HG03575 (cell line): ENCODE results near the gene DUOXA2.
"Not testable (repeated sequence)": the region's sequence is repeated elsewhere in the genome, so short reads cannot be mapped to it uniquely, and the experiment has no call there.

ENCODE experiments used
- ATAC-seq: cut with Tn5 transposase; IDR thresholded peaks from one replicate; pipeline ENCODE4 v1.9.1; 2021; ENCODE audit not compliant: unreplicated experiment, insufficient number of reproducible peaks, low FRiP score; ENCODE audit errors: extremely low read depth

The DUOXA2 gene

DNA sequence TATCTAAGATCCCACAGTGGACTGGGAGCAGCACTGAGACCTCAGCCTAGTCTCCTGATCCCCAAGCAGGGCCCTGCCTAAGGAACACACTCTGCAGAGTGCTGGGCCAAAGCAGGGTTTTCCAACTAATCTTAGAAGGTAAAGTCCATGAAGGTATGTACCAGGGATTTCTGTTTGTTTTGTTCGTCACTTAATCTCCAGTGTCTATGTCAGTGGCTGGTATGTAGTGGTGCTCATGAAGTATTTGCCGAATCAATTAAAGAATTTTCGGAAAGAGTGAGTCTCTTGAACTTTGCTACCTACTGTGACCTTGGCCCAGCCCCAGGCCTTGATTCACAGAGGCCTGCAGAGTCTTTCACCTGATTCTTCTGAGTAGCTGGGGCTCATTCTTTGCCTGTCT lies 17.4 kb downstream of the DUOXA2 start:
- ATAC-seq: no peak

DNA sequence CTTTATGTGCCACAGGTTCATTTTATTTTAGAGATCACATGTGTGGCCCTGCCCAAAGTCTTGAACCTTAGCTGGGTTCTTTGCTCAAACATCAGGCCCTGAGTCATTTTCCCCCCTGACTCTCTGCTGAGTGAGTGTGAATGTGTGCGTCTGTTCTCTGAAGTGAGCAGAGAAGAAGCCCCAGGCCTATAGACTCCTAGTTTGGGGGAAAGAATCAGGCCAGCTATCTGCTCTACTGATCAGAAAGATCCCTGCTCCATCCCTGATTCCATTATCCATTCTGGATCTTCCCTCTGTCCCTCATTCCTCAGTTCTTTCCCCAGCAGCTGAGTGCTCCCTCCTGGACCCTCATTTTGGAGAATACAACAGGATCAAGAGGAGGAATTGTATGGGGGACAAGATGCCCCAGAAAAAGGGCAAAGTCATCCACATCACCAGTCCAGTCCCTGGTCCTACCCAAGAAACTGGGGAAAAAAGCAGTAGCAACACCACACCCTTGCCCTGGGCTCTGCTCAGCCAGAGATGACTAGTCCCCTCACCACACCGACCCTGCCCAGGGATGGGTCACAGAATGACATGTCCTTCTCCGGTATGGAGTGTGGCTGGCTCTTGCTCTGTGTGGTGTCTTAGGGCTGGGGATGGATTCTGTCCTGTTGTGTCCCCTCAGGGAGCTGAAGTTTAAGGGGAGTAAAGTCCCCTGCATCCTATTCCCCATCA lies 18.9 kb downstream of the DUOXA2 start:
- ATAC-seq: no peak

DNA sequence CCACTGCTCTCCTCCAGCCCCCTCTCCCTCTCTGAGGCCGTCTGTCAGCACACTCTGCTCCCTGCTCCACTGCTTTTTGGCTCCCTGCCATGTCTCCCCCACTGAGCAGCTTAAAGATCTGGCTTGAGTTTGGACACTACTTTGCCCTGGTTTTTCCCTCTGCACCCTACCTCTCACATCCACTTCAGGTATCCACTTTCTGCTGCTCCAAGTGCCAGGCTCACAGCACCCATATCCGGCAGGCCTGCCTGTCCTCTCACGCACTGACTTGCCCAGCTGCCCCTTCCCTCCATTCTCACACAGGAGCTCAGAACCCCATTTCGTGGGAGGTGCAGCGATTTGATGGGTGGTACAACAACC lies 19.4 kb downstream of the DUOXA2 start:
- no peak for ATAC-seq

DNA sequence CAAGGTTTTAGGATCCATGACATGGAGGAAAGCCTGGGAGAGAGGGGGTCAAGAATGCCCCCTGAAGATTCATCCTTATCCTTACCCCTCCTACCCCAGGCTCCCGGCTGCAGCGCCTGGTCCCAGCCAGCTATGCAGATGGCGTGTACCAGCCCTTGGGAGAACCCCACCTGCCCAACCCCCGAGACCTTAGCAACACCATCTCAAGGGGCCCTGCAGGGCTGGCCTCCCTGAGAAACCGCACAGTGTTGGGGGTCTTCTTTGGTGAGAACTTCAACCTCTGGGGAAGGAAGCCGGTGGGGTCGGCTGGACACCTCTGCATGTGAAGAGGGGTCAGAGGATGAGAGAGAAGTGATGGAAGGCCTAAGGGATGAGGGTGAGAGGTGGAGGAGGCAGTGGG lies 19.9 kb downstream of the DUOXA2 start:
- no peak for ATAC-seq

DNA sequence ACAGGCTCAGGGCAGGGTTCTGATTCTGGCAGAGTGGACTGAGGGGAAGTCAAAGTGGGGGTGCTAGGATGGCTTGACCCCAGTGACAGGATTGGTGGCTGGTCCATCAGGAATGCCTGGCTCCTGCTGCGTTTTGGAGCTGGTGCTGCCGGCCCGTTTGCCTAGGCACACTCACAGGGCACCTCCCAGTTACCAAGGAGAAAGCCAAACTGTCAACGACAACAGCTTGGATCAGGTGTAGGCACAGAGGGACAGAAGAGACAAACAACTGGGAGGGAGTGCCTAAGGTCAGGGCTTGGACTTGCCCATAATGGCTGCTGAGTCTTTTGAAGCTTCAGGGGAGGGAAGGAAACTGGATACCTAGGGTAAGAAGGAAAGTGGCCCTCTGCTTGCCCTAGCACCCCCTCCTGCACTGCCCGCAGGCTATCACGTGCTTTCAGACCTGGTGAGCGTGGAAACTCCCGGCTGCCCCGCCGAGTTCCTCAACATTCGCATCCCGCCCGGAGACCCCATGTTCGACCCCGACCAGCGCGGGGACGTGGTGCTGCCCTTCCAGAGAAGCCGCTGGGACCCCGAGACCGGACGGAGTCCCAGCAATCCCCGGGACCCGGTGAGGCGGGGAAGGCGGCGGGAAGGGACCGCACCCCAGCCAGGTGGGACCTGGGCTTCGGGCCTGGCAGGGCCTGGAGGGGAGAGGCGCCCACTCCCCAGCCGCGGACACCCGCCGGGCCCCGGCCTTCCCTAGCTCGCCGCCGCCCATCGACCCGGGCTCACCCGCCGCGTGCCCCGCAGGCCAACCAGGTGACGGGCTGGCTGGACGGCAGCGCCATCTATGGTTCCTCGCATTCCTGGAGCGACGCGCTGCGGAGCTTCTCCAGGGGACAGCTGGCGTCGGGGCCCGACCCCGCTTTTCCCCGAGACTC lies 20.8 kb downstream of the DUOXA2 start:
- ATAC-seq: no peak

DNA sequence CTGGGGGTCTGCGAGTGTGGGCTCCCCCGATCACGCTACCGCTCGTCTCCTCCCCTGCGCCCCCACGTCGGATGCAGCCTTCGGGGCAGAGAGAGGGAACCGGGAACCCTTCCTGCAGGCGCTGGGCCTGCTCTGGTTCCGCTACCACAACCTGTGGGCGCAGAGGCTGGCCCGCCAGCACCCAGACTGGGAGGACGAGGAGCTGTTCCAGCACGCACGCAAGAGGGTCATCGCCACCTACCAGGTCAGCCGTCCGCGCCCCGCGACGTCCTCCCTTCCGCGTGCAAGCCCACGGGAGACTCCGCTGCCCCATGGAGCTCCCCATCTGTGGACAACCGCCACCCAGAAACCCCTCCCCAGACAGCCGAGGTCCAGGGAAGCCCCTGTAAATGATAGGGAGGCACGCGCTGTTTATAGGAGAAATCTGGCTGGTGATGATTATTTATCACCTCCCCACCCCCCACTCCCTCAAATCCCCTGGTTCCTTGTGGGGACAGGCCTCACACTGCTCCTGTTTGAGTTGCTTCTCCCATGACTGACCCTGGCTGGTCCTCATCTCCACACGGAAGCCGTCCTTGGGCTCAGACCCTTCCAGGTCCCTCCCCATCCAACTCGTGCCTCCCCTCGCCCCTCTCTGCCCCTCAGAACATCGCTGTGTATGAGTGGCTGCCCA lies 21.7 kb downstream of the DUOXA2 start:
- not testable (repeated sequence) for ATAC-seq

DNA sequence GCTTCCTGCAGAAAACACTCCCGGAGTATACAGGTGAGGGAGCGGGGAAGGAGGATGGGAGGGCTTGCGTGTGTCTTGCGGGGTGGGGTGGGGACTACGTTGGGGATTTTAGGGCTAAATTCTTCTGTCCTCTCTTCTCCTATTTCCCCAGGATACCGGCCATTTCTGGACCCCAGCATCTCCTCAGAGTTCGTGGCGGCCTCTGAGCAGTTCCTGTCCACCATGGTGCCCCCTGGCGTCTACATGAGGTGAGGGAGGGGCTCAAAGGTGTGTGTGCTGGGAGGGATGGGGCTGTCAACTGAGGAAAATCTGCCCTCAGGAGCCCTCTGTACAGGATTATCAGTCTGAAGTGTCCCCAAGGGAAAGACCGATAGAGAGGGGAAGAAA lies 22.2 kb downstream of the DUOXA2 start:
- ATAC-seq: no peak

DNA sequence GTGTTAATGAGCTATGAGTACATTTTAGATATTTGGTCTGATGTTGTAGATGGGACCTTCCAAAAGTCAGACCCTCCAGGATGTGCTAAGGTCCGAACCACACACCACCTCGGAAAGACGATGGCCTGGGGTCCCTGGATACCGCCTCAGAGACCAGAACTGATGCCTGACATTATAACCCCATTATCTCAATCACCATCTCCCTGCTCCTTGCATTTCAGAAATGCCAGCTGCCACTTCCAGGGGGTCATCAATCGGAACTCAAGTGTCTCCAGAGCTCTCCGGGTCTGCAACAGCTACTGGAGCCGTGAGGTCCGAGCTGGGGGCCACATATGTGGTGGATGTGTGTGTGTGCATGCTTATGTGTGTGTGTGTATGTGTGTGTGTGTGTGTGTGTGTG lies 23.6 kb downstream of the DUOXA2 start:
- ATAC-seq: no peak

DNA sequence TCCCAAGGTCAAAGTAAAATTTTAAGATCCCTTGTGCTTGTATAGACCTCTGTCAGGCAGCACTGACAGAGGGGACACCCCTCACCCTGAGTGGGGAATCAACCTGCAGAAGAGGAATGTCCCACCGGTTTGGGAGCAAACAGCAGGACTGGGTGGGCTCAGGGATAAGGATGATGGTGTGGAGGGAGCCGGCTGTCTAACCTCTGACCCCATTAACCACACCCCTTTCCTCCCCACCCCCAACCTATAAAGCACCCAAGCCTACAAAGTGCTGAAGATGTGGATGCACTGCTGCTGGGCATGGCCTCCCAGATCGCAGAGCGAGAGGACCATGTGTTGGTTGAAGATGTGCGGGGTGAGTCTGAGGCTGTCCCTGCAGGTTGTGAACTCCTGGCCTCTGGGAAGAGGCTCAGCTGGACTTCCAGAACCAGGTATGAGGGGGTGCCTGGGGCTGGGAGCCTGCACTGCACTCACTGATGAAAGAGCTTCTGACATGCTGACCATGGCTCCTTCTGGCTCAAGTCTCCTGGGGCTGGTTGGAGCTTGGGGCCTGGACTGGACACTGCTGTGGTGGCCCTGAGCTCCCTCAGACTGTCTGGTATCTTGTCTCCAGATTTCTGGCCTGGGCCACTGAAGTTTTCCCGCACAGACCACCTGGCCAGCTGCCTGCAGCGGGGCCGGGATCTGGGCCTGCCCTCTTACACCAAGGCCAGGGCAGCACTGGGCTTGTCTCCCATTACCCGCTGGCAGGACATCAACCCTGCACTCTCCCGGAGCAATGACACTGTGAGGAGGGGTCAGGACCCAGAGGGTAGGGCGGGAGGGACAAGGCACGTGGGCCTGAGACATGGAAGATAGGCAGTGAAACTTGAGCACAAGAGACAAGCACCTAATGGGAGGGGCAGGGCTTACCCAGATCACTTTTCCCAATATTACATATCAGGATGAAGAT lies 25.0 kb downstream of the DUOXA2 start:
- ATAC-seq: no peak

DNA sequence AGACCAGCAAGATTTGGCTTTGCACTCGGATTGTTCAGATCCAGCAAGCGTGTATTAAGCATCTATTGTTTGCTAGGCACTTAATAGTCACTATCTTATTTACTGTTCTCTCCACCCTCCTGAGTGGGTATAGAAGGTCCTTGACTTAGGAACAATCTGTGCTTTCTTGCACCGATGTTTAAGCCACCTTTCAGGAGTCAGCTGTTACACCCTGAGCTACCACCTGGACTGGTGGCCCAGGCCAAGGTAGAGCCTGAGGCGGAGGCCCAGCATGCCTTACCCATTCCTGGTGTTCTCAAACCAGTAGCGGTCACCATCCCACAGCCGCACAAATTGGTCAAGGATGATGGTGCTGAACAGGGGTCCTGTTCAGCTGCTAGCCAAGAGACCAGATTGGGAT lies 25.6 kb downstream of the DUOXA2 start:
- no peak for ATAC-seq

DNA sequence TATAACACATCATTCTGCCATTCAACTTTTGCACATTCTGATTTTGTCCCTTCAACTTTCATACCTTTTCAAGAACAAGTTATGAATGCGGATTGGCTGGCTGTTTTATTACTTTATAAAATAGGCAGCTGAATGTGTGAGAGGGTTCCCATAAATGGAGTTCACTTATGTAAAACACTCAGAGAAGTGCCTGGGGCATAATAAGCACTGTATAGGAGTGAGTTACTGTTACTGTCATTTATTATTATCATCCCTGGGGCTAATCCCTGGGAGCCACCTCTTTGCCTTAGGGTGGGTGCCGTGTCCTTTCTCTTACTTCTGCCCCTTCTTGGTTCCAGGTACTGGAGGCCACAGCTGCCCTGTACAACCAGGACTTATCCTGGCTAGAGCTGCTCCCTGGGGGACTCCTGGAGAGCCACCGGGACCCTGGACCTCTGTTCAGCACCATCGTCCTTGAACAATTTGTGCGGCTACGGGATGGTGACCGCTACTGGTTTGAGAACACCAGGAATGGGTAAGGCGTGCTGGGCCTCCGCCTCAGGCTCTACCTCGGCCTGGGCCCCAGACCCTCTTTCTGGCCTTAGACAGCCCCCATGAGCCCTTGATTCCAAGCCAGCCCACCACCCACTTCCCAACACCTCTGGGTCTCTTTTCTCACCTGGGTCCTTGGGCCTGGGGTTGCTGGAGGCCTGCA lies 26.6 kb downstream of the DUOXA2 start:
- no peak for ATAC-seq

DNA sequence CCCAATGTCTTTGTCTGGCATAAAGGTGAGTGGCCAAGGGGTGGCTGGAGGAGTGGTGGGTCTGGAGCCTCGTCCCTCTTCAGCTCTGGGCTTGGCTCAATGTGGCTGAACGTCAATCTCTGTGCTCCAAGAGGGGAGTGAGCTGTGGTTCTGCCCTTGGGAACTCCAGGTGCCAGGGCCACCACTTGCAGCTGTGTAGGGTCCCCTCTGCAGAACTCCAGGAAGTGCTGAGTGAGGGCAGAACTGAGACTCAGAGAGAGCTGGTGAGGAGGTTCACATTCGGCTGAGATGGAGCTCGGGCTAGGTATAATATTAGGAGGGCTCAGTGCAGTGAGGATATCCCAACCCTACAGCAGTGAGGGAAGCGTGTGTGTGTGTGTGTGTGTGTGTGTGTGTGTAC lies 27.3 kb downstream of the DUOXA2 start:
- no peak for ATAC-seq

DNA sequence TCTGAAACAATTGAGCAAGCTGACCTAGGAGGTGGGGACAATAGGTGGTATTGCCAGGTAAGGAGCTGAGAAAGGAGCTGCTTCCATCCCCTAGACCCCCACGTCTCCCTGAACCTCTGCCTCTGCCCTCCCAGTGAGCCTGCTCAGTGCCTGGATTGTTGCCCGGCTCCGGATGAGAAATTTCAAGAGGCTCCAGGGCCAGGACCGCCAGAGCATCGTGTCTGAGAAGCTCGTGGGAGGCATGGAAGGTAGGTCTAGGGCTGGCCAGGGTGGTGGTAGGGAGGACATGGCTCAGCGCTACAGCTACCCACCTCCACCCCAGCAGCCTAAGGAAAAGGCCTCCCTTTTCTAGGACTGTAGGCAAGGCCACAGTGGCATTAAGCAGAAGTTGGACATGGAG lies 28.9 kb downstream of the DUOXA2 start:
- no peak for ATAC-seq

DNA sequence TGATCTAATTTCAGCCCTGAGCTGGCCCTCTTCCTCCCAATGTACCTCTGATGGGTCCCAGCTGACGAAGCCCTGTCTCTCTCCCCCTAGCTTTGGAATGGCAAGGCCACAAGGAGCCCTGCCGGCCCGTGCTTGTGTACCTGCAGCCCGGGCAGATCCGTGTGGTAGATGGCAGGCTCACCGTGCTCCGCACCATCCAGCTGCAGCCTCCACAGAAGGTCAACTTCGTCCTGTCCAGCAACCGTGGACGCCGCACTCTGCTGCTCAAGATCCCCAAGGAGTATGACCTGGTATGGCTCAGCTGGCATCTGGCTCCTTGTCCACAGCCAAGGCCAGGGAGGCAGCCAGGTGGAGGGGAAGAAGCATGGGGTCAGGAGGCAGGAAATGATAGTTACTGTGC lies 29.8 kb downstream of the DUOXA2 start:
- no peak for ATAC-seq

DNA sequence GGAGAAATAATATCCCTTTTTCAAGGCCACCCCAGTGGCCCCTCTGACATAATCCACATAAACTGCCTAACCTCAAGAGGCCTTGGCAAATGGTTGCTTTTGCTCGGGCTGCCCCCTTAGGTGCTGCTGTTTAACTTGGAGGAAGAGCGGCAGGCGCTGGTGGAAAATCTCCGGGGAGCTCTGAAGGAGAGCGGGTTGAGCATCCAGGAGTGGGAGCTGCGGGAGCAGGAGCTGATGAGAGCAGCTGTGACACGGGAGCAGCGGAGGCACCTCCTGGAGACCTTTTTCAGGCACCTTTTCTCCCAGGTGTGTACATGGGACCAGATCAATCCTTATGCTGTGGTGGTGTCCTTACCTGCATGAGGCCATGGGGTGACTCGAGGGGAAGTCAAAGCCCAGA lies 30.6 kb downstream of the DUOXA2 start:
- no peak for ATAC-seq

DNA sequence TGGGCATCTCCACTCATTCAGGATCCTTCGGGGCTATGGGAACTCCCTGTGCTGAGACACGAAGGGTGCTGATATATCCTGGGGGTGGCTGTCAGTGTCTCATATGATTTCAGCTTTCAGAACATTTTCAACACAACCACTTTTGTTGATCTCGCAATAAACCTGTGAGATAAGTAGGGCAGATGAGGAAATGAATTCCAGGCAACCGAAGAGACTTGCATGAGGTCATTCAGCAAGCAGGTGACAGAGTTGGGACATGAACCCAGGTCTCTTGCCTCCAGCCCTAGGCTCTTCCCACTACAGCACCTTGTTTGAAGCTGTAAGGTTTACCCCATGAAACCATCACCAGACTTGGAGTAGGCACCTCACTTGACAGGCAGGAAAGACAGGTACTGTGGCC lies 32.3 kb downstream of the DUOXA2 start:
- ATAC-seq: no peak

DNA sequence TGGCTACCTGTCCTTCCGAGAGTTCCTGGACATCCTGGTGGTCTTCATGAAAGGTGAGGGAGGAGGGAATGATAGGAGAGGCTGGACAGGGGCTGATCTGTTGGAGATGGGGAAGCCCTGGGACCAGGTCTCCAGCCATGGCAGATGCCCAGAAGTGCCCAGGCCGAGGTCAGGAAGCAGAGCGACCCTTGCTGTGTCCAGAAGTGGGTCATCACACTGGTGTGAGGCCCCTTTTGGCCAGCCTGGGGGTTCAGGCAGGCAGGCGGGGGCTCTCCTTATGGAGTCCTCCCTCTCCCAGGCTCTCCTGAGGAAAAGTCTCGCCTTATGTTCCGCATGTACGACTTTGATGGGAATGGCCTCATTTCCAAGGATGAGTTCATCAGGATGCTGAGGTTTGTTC lies 33.5 kb downstream of the DUOXA2 start:
- no peak for ATAC-seq
